DND-41 (cell line): ENCODE data around the gene TYSND1.
"Not testable (repeated sequence)": the region's sequence is repeated elsewhere in the genome, so short reads cannot be mapped to it uniquely, and the experiment has no call there.

Source experiments
- EZH2 ChIP-seq: IDR thresholded peaks from 3 replicates; pipeline ENCODE4 v1.6.1; 2012; ENCODE audit warnings: borderline replicate concordance, low read depth, mild to moderate bottlenecking, moderate library complexity, low read length, inconsistent platforms; ENCODE audit not compliant: severe bottlenecking
- TF ChIP-seq, protein P1 (sequence below): IDR thresholded peaks from 2 replicates; pipeline ENCODE4 v1.5.1; 2012; ENCODE audit warnings: borderline replicate concordance, low read length, moderate library complexity, mild to moderate bottlenecking; ENCODE audit not compliant: poor library complexity, severe bottlenecking; ENCODE audit errors: extremely low read depth

DNA sequence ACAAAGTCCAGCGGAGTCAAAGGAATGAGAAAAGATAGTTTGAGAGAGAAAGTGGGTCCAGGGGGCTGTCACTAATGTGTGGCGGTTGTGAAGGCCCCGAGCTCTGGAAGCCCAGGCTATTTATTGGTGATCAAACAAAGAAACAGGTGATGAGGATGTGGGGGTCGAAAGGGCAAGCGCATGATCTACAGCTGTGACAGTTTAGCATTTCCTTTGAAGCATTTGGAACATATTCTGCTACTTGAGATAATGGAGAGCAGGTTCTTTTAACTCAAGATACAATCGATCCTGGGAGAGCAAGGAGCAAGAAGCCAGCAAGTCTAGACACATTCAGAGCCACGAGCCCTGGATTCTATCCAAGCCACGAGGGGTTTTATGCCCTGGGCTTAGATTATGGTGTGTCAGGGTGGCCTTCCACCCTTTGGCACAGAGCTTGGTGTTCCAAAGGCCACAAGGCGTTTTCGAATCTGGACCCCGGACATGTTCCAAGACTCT is 45.4 kb downstream of the TYSND1 start:
- TF ChIP-seq, protein P1, sequence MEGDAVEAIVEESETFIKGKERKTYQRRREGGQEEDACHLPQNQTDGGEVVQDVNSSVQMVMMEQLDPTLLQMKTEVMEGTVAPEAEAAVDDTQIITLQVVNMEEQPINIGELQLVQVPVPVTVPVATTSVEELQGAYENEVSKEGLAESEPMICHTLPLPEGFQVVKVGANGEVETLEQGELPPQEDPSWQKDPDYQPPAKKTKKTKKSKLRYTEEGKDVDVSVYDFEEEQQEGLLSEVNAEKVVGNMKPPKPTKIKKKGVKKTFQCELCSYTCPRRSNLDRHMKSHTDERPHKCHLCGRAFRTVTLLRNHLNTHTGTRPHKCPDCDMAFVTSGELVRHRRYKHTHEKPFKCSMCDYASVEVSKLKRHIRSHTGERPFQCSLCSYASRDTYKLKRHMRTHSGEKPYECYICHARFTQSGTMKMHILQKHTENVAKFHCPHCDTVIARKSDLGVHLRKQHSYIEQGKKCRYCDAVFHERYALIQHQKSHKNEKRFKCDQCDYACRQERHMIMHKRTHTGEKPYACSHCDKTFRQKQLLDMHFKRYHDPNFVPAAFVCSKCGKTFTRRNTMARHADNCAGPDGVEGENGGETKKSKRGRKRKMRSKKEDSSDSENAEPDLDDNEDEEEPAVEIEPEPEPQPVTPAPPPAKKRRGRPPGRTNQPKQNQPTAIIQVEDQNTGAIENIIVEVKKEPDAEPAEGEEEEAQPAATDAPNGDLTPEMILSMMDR = not testable (repeated sequence)
- not testable (repeated sequence) for TF ChIP-seq EZH2
